Measurements from ENCODE around the gene DCC.

The DCC gene

DNA sequence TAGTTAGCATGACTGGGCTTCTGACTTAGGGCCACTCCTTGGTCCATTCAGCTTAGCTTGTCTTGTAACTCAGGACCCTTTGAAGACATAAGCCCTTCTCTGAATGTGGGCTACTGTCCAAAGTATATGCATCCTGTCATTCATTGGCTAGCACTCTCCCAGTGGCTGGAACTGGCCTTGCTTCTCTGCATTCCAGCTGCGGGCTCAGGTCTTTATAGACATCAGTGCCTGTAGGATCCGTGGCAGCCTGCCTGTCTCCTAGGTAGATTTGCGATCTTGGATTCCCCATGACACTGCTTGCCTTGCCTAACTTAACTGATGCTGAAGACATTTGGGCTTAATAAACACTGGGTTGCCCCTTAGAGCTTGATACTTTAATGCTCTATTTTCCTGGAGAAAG, 170.1 kb downstream of the DCC start:
- Histone ChIP-seq H3K4me3 (ENCODE audit: low read length) (no peak overlapping the region), H3K9ac (ENCODE audit: low read length) (no peak overlapping the region), H3K27me3 (replicated peaks; ENCODE audit: control insufficient read depth, insufficient read depth, low read length) (no peaks in the 10 kb centered on the region), H3K36me3 (ENCODE audit: control insufficient read depth, insufficient read depth, low read length, severe bottlenecking) (no peaks in the 10 kb centered on the region), H3K9me3 (ENCODE audit: control insufficient read depth, low read length) (no peaks in the 10 kb centered on the region), H3K4me1 (ENCODE audit: control insufficient read depth, insufficient read depth, low read length) (no peaks in the 10 kb centered on the region)
- no peak for DNase-seq (ENCODE audit: low read depth)

DNA sequence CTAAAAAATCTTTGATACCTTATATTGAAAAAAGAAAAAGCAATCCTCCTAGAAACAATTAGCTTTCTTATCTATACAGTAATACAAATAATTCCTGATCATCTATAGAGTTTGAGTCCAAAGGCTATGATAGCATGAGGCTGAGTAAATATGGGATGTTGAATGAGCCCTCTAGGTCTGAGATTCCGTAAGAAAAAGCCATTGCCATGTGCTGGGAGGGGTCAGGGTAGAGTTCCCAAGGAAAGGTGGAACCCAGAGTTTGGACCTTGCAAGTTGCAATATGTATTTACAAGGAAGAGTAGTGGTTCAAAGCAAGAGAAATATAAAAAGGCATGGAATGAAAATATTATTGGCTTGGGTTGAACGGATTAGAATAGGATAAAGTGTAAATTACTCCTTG, 178.1 kb downstream of the DCC start:
- Histone ChIP-seq H3K27me3 (replicated peaks; ENCODE audit: control insufficient read depth, insufficient read depth, low read length) (no peaks in the 10 kb centered on the region), H3K9ac (ENCODE audit: low read length) (no peak overlapping the region), H3K9me3 (ENCODE audit: control insufficient read depth, low read length) (no peaks in the 10 kb centered on the region), H3K36me3 (ENCODE audit: control insufficient read depth, insufficient read depth, low read length, severe bottlenecking) (no peaks in the 10 kb centered on the region), H3K4me1 (ENCODE audit: control insufficient read depth, insufficient read depth, low read length) (no peaks in the 10 kb centered on the region), H3K4me3 (ENCODE audit: low read length) (no peak overlapping the region)
- no peak for DNase-seq (ENCODE audit: low read depth)

GRCh38 chr18:52519021-52519420, 179.0 kb downstream of the DCC start:
- H3K9me3 ChIP-seq (ENCODE audit: control insufficient read depth, low read length) = no peaks in the 10 kb centered on the region
- no peaks in the 10 kb centered on the region for H3K36me3 ChIP-seq (ENCODE audit: control insufficient read depth, insufficient read depth, low read length, severe bottlenecking)
- H3K4me1 ChIP-seq (ENCODE audit: control insufficient read depth, insufficient read depth, low read length) = no peaks in the 10 kb centered on the region
- no peak overlapping the region for H3K9ac ChIP-seq (ENCODE audit: low read length)
- H3K4me3 ChIP-seq (ENCODE audit: low read length) = no peak overlapping the region
- peak; percentile 4 for DNase-seq (ENCODE audit: low read depth)
- H3K27me3 ChIP-seq (replicated peaks; ENCODE audit: control insufficient read depth, insufficient read depth, low read length) = no peaks in the 10 kb centered on the region

GRCh38 chr18:52523566-52523965, 183.6 kb downstream of the DCC start:
- no peaks in the 10 kb centered on the region for H3K36me3 ChIP-seq (ENCODE audit: control insufficient read depth, insufficient read depth, low read length, severe bottlenecking)
- peaks cover 3% of the 10 kb centered on the region for H3K9me3 ChIP-seq (ENCODE audit: control insufficient read depth, low read length)
- no peak overlapping the region for H3K4me3 ChIP-seq (ENCODE audit: low read length)

GRCh38 chr18:52531836-52532235, 191.8 kb downstream of the DCC start:
- H3K27me3 ChIP-seq (replicated peaks; ENCODE audit: control insufficient read depth, insufficient read depth, low read length) = no peaks in the 10 kb centered on the region
- no peaks in the 10 kb centered on the region for H3K4me1 ChIP-seq (ENCODE audit: control insufficient read depth, insufficient read depth, low read length)
- no peak for DNase-seq (ENCODE audit: low read depth)
- H3K36me3 ChIP-seq (ENCODE audit: control insufficient read depth, insufficient read depth, low read length, severe bottlenecking) = no peaks in the 10 kb centered on the region
- H3K9ac ChIP-seq (ENCODE audit: low read length) = no peak overlapping the region
- no peaks in the 10 kb centered on the region for H3K9me3 ChIP-seq (ENCODE audit: control insufficient read depth, low read length)
- no peak overlapping the region for H3K4me3 ChIP-seq (ENCODE audit: low read length)

More at GRCh38 chr18:52523566-52523965, 183.6 kb downstream of the DCC start:
- Histone ChIP-seq H3K4me1 (ENCODE audit: control insufficient read depth, insufficient read depth, low read length) (no peaks in the 10 kb centered on the region), H3K9ac (ENCODE audit: low read length) (no peak overlapping the region), H3K27me3 (replicated peaks; ENCODE audit: control insufficient read depth, insufficient read depth, low read length) (no peaks in the 10 kb centered on the region)
- no peak for DNase-seq (ENCODE audit: low read depth)

DNA sequence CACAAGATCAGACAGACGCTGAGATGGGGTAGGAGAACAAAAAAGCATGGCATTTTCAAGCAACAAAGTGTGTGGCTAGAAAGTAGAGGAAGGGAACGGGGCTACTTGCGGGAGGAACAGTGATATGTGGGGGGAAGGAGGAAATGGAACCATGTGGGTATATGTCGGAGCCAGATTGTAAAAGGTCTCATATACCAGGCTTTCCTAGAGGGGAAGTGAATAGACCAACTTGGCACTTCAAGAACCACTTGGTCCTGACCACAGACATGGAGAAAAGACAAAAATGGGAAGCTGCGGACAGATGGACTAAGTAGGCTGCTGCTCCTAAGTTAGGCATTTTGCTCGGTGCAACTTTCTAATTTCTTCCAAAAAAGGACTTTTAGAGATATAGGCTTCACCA, 196.0 kb downstream of the DCC start:
- Histone ChIP-seq H3K4me3 (ENCODE audit: low read length) (no peak overlapping the region), H3K27me3 (replicated peaks; ENCODE audit: control insufficient read depth, insufficient read depth, low read length) (no peaks in the 10 kb centered on the region), H3K36me3 (ENCODE audit: control insufficient read depth, insufficient read depth, low read length, severe bottlenecking) (no peaks in the 10 kb centered on the region), H3K9ac (ENCODE audit: low read length) (no peak overlapping the region), H3K4me1 (ENCODE audit: control insufficient read depth, insufficient read depth, low read length) (no peaks in the 10 kb centered on the region), H3K9me3 (ENCODE audit: control insufficient read depth, low read length) (no peaks in the 10 kb centered on the region)
- no peak for DNase-seq (ENCODE audit: low read depth)

- Histone ChIP-seq H3K9ac (ENCODE audit: low read length) (no peak overlapping the region), H3K36me3 (ENCODE audit: control insufficient read depth, insufficient read depth, low read length, severe bottlenecking) (no peaks in the 10 kb centered on the region), H3K9me3 (ENCODE audit: control insufficient read depth, low read length) (no peaks in the 10 kb centered on the region), H3K4me3 (ENCODE audit: low read length) (no peak overlapping the region), H3K4me1 (ENCODE audit: control insufficient read depth, insufficient read depth, low read length) (no peaks in the 10 kb centered on the region), H3K27me3 (replicated peaks; ENCODE audit: control insufficient read depth, insufficient read depth, low read length) (no peaks in the 10 kb centered on the region)
- DNase-seq (ENCODE audit: low read depth) = peak; percentile 25
Observed at GRCh38 chr18:52537261-52537660, 197.3 kb downstream of the DCC start.

- Histone ChIP-seq H3K4me3 (ENCODE audit: low read length) (no peak overlapping the region), H3K4me1 (ENCODE audit: control insufficient read depth, insufficient read depth, low read length) (no peaks in the 10 kb centered on the region), H3K9me3 (ENCODE audit: control insufficient read depth, low read length) (no peaks in the 10 kb centered on the region), H3K9ac (ENCODE audit: low read length) (no peak overlapping the region), H3K27me3 (replicated peaks; ENCODE audit: control insufficient read depth, insufficient read depth, low read length) (no peaks in the 10 kb centered on the region), H3K36me3 (ENCODE audit: control insufficient read depth, insufficient read depth, low read length, severe bottlenecking) (no peaks in the 10 kb centered on the region)
- no peak for DNase-seq (ENCODE audit: low read depth)
Observed at GRCh38 chr18:52541056-52541455, 201.1 kb downstream of the DCC start.

- no peaks in the 10 kb centered on the region for H3K9me3 ChIP-seq (ENCODE audit: control insufficient read depth, low read length)
- no peak overlapping the region for H3K4me3 ChIP-seq (ENCODE audit: low read length)
- no peaks in the 10 kb centered on the region for H3K4me1 ChIP-seq (ENCODE audit: control insufficient read depth, insufficient read depth, low read length)
- DNase-seq (ENCODE audit: low read depth) = no peak
- no peaks in the 10 kb centered on the region for H3K36me3 ChIP-seq (ENCODE audit: control insufficient read depth, insufficient read depth, low read length, severe bottlenecking)
- H3K9ac ChIP-seq (ENCODE audit: low read length) = no peak overlapping the region
- H3K27me3 ChIP-seq (replicated peaks; ENCODE audit: control insufficient read depth, insufficient read depth, low read length) = no peaks in the 10 kb centered on the region
Observed at GRCh38 chr18:52544086-52544485, 204.1 kb downstream of the DCC start.

DNA sequence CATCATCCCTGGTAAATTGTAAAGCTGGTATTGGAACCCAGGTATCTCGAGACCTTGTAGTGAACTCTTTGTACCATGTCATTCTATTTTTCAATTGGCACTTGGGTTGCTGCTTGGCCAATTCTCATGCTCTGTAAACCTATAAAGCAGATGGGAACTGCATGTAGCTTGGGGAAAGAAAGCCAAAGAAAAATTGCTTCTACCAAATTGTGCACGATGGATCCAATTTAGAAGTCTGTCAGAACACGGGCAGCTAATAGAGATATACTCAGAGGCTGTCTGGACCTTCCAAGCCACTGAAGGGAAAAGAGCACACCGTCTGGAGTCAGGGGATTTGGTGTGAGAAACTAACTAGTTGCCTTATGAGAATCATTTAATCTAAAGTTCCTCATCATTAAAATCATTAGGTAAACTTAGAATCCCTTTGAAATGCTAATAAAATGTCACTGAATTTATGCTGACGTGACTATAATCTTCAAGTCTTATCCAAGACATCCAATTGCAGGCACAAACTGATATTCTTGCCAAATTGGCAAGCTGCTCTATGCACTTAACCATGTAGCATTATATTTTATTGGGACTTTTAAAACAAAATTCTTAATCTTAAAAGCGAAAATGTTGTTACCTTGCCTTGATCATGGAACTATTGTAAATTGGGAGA, 206.8 kb downstream of the DCC start:
- Histone ChIP-seq H3K9ac (ENCODE audit: low read length) (no peak overlapping the region), H3K4me3 (ENCODE audit: low read length) (no peak overlapping the region), H3K36me3 (ENCODE audit: control insufficient read depth, insufficient read depth, low read length, severe bottlenecking) (no peaks in the 10 kb centered on the region), H3K27me3 (replicated peaks; ENCODE audit: control insufficient read depth, insufficient read depth, low read length) (no peaks in the 10 kb centered on the region), H3K9me3 (ENCODE audit: control insufficient read depth, low read length) (no peaks in the 10 kb centered on the region), H3K4me1 (ENCODE audit: control insufficient read depth, insufficient read depth, low read length) (no peaks in the 10 kb centered on the region)
- no peak for DNase-seq (ENCODE audit: low read depth)

- Histone ChIP-seq H3K36me3 (ENCODE audit: control insufficient read depth, insufficient read depth, low read length, severe bottlenecking) (no peaks in the 10 kb centered on the region), H3K9ac (ENCODE audit: low read length) (no peak overlapping the region)
Observed at GRCh38 chr18:52553441-52553840, 213.4 kb downstream of the DCC start.

GRCh38 chr18:52554180-52554579, 214.2 kb downstream of the DCC start:
- H3K9me3 ChIP-seq (ENCODE audit: control insufficient read depth, low read length) = no peaks in the 10 kb centered on the region
- H3K4me1 ChIP-seq (ENCODE audit: control insufficient read depth, insufficient read depth, low read length) = no peaks in the 10 kb centered on the region
- no peak for DNase-seq (ENCODE audit: low read depth)
- H3K27me3 ChIP-seq (replicated peaks; ENCODE audit: control insufficient read depth, insufficient read depth, low read length) = no peaks in the 10 kb centered on the region
- no peaks in the 10 kb centered on the region for H3K36me3 ChIP-seq (ENCODE audit: control insufficient read depth, insufficient read depth, low read length, severe bottlenecking)
- H3K9ac ChIP-seq (ENCODE audit: low read length) = no peak overlapping the region
- no peak overlapping the region for H3K4me3 ChIP-seq (ENCODE audit: low read length)

More at GRCh38 chr18:52553441-52553840, 213.4 kb downstream of the DCC start:
- no peak for DNase-seq (ENCODE audit: low read depth)
- Histone ChIP-seq H3K9me3 (ENCODE audit: control insufficient read depth, low read length) (no peaks in the 10 kb centered on the region), H3K4me1 (ENCODE audit: control insufficient read depth, insufficient read depth, low read length) (no peaks in the 10 kb centered on the region), H3K4me3 (ENCODE audit: low read length) (no peak overlapping the region), H3K27me3 (replicated peaks; ENCODE audit: control insufficient read depth, insufficient read depth, low read length) (no peaks in the 10 kb centered on the region)

Data from adipocyte (in vitro differentiated cells).